ENCODE measurements around the gene ANGPTL8.

The ANGPTL8 gene

DNA sequence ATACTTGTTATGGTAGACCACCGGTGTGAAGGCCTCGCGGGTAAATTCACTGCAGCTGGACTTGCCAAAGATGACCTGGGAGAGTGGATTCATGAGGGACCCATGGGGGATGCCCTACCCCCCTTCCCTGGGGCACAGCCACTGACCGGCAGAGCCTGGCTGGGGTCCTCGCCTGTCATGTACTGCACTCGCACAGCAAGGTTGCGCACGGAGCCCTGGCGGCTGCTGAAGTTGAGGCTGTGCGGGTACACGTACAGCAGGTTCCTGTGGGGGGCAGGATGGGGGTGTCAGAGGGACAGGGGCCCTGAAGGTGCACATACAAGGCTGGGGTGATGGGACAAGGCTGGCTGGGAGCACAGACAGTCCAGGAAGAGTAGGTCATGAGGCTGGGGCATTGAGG is 1.4 kb upstream of the ANGPTL8 start:
- no peak for DNase-seq

GRCh38 chr19:11238781-11239376 is 540 bp upstream of the ANGPTL8 start:
- DNase-seq = no peak

DNA sequence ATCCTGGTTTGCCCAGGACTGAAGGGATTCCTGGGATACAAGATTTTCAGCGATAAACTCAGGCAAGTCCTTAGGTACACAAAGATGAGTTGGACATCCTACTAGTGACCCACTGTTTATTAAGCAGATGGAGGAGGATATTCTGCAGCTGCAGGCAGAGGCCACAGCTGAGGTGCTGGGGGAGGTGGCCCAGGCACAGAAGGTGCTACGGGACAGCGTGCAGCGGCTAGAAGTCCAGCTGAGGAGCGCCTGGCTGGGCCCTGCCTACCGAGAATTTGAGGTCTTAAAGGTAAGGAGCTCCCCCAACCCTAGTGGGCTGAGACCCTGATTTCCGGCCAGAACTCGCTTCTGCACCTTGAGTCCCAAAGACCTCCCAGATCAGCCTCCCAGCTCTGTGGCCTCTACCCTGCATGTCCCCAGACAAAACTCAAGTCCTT is 607 bp downstream of the ANGPTL8 start:
- DNase-seq = no peak

GRCh38 chr19:11242025-11242424 is 2.6 kb downstream of the ANGPTL8 start:
- DNase-seq = no peak

- peak; percentile 56 for DNase-seq
Measured at GRCh38 chr19:11242864-11243797, 3.7 kb downstream of the ANGPTL8 start.

DNA sequence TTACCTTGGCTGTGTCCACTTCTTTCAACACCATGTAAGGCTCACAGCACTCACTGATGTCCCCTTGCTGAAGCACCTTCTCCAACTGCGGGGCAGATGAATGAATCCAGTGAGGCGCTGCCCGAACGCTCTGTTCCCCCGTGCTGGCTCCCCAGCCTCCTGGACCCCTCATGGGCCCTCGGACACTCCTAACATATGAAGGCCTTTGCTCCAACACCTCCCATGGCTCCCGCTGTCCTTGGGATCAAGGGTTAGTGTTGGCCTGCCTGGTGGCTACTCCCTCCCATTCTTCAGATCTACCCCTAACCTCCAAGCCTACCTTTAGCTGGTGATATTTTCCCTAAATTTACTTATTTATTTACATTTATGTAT is 4.4 kb downstream of the ANGPTL8 start:
- DNase-seq = no peak

GRCh38 chr19:11244846-11245589 is 5.6 kb downstream of the ANGPTL8 start:
- no peak for DNase-seq

GRCh38 chr19:11246941-11247340 is 7.5 kb downstream of the ANGPTL8 start:
- no peak for DNase-seq

- DNase-seq = no peak
Measured at GRCh38 chr19:11247391-11247790, 8.0 kb downstream of the ANGPTL8 start.

- no peak for DNase-seq
Measured at GRCh38 chr19:11247934-11248333, 8.5 kb downstream of the ANGPTL8 start.

DNA sequence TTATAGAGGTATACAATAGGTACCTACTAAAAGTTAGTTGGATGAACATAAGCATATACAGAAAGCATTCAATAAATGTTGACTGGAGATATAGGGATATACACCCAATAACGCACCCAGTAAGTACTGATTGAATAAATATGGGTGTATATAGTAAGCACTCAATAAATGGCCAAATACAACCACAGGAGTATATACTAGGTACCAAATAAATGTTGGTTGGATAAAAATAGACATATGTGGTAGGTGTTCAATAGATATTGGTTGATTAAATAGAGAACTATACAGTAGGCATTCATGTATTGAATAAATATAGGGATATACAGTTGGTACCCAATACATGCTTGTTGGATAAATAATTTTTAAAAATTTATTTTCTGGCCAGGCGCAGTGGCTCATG is 9.4 kb downstream of the ANGPTL8 start:
- DNase-seq = no peak

DNA sequence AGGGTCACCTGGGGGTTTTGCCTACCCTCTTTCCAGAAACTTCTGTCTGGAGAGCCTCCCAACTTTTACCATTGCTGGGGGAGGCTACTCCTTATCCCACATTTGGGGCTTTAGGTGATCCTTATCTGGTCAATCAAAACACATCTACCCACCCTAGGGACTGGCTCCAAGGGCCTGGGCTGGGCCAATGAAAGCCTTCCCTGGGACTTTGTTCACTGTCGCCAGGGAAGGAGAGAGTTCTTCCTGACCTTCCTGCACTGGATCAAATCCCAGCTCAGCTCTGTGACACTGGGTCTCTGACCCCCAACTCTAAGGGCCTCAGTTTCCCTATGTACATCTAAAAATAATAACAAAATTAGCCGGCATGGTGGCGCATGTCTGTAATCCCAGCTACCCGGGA is 11.8 kb downstream of the ANGPTL8 start:
- no peak for DNase-seq

DNA sequence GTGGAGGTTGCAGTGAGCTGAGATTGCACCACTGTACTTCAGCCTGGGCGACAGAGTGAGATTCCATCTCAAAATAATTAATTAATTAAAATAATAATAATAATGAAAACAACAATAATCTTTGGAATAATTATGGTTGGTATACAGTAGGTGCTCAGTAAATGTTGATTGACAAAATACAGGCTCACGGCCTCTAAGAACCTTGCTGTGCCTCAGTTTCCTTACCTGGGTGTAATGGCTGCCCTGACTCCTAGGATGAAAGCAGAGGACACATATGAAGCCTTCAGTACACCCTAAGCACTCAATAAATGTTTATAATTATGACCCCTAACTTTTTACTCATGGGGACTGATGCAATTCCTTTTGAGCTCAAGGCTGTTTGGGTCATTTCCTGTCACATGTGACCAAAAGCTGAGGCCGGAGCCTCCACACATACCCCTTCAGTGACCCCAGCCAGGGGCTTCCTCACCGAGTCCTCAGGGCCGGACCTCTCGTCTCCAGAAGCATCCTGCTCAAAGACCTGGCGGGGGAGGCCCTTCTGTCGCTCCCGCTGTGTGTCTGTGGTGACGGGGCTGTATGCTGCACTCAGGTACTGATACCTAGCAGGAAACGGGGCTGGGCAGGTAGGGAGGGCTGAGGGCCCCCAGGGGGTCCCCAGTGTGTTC is 12.4 kb downstream of the ANGPTL8 start:
- no peak for DNase-seq

- no peak for DNase-seq
Measured at GRCh38 chr19:11252665-11253355, 13.4 kb downstream of the ANGPTL8 start.

- no peak for DNase-seq
Measured at GRCh38 chr19:11254666-11255065, 15.2 kb downstream of the ANGPTL8 start.

GRCh38 chr19:11256189-11256588 is 16.8 kb downstream of the ANGPTL8 start:
- no peak for DNase-seq

GRCh38 chr19:11257846-11258380 is 18.5 kb downstream of the ANGPTL8 start:
- DNase-seq = no peak

DNA sequence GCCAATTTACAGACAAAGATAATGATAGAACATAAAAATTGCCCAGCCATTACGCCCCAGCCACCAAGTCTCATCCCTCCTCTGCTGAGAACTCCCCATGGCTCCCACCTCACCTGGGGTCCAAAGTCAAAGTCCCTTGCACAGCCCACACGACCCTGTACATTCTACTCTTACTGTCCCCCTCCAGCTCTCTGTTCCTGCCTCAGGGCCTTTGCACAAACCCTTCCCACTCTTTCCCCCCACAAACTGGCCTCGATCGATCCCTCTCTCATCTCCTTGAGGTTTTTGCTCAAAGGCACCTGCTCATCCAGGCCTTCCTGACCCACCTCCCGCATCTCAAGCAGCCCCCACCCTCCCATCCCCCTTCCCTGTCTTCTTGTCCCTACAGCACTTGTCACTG is 21.6 kb downstream of the ANGPTL8 start:
- DNase-seq = no peak

DNA sequence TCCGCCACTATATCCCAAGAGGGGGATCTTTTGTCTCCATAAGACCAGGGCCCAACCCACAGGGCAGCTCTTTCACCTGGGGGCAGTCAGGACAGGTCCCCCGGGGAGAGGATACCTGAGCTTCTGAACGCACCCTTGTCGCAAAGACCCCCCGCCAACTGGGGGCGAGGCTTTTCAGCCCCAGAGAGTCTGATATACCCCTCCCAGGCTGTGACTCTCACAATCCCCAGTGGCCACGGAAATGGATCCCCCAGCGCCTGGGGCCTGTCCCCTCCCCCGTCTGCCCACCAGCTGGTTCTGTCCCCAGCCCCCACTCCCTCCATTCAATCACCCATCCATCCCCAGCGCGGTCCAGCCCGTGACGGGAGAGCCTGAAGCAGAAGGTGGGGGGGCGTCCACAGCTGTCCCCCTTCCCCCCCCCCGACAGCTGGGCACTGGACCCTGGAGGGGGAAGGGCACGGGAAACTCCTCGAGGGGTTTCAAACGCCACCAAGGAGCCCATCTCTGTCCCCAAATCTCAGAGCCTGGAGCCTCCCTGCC is 22.1 kb downstream of the ANGPTL8 start:
- DNase-seq = no peak

DNA sequence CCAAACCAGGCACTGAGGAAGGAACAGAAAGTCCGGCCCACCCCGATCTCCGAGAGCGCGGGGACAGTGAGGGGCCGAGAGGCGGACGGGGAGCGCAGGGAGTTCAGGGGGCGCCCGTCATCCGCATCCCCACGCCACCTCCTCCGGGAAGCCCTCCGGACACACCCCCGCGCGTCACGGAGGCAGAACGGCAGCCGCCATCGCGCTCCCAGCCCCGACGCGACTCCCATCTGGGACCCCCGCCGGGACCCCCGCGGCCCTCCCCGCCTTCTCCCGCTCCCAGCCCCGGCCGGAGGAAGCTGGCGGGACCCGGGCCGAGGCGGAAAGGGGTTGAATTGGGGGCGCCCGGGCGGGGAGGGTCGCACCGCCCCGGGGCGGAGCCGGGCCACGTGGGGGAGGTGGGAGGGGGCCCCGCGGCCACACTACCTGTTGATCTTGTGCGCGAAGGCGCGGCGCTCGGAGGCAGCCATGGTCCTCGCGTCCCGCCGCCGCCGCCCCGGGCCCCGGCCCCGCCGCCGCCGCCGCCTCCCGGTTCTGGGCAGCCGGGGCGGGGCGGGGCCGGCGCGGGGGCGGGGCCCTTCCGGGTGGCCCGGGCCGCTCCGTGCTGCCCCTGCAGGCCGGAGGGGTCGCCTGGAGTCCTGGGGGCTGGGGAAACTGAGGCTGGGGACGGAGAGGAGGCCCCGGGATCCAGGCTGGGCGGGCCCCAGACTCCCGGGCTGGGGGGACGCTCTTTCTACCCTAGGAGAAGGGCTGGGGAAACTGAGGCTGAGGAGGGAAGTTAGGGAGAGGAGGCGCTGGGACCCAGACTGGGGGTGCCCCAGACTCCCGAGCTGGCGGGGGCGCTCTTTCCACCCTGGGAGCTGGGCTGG is 22.8 kb downstream of the ANGPTL8 start, which contains the start of gene DOCK6:
DOCK6 (minus strand) TSS at position 554 of the 869 bp plus-strand sequence; CDS start at position 470, 84 bp downstream.
- DNase-seq = no peak

GRCh38 chr19:11263726-11264125 is 24.3 kb downstream of the ANGPTL8 start:
- no peak for DNase-seq
